ENCODE results near the gene EEPD1.
"Not testable (repeated sequence)": the region's sequence is repeated elsewhere in the genome, so short reads cannot be mapped to it uniquely, and the experiment has no call there.

EEPD1 gene

GRCh38 chr7:36214608-36215456, 61.8 kb downstream of the EEPD1 start:
- no peak for DNase-seq (ENCODE audit: low spot score)

GRCh38 chr7:36215457-36215765, 62.4 kb downstream of the EEPD1 start:
- no peak for DNase-seq (ENCODE audit: low spot score)

- DNase-seq (ENCODE audit: low spot score) = peak; percentile 40
Measured at GRCh38 chr7:36216063-36216684, 63.1 kb downstream of the EEPD1 start.

- DNase-seq (ENCODE audit: low spot score) = no peak
Measured at GRCh38 chr7:36217211-36217960, 64.3 kb downstream of the EEPD1 start.

GRCh38 chr7:36217961-36218284, 64.9 kb downstream of the EEPD1 start:
- DNase-seq (ENCODE audit: low spot score) = no peak

GRCh38 chr7:36219429-36219828, 66.4 kb downstream of the EEPD1 start:
- DNase-seq (ENCODE audit: low spot score) = no peak

- DNase-seq (ENCODE audit: low spot score) = no peak
Measured at GRCh38 chr7:36223851-36224250, 70.8 kb downstream of the EEPD1 start.

- DNase-seq (ENCODE audit: low spot score) = no peak
Measured at GRCh38 chr7:36224934-36225858, 72.1 kb downstream of the EEPD1 start.

- DNase-seq (ENCODE audit: low spot score) = no peak
Measured at GRCh38 chr7:36226151-36226550, 73.1 kb downstream of the EEPD1 start.

GRCh38 chr7:36227223-36227622, 74.2 kb downstream of the EEPD1 start:
- no peak for DNase-seq (ENCODE audit: low spot score)

GRCh38 chr7:36228039-36228438, 75.0 kb downstream of the EEPD1 start:
- no peak for DNase-seq (ENCODE audit: low spot score)

- no peak for DNase-seq (ENCODE audit: low spot score)
Measured at GRCh38 chr7:36231406-36231805, 78.4 kb downstream of the EEPD1 start.

GRCh38 chr7:36232555-36232954, 79.5 kb downstream of the EEPD1 start:
- DNase-seq (ENCODE audit: low spot score) = no peak

GRCh38 chr7:36232971-36233550, 80.0 kb downstream of the EEPD1 start:
- DNase-seq (ENCODE audit: low spot score) = peak; percentile 35

GRCh38 chr7:36236073-36236472, 83.0 kb downstream of the EEPD1 start:
- DNase-seq (ENCODE audit: low spot score) = no peak

GRCh38 chr7:36238138-36238537, 85.1 kb downstream of the EEPD1 start:
- DNase-seq (ENCODE audit: low spot score) = no peak

GRCh38 chr7:36243356-36243755, 90.3 kb downstream of the EEPD1 start:
- DNase-seq (ENCODE audit: low spot score) = not testable (repeated sequence)

GRCh38 chr7:36244001-36244400, 90.9 kb downstream of the EEPD1 start:
- DNase-seq (ENCODE audit: low spot score) = not testable (repeated sequence)

- no peak for DNase-seq (ENCODE audit: low spot score)
Measured at GRCh38 chr7:36244429-36244828, 91.4 kb downstream of the EEPD1 start.

GRCh38 chr7:36245684-36246299, 92.7 kb downstream of the EEPD1 start:
- DNase-seq (ENCODE audit: low spot score) = no peak

- no peak for DNase-seq (ENCODE audit: low spot score)
Measured at GRCh38 chr7:36249091-36249490, 96.0 kb downstream of the EEPD1 start.

All from HuH-7.5 (cell line).